HCT116 (cell line): ENCODE results near the gene MFN2. TPM values are rescaled to one million over a fixed set of nuclear protein-coding genes. Genes with fewer than 3 reads are reported as not detected.

Source experiments
- ATAC-seq: fragments of 200-7000 bp; cut with Tn5 transposase; 2 replicates; pipeline ENCODE4 v1.9.1; 2020; ENCODE audit warnings: mild to moderate bottlenecking, moderate library complexity
- BruUV-seq: library from RNA; stranded (reverse); fragments of 400-500 nt; replicated peaks from 2 replicates; lab custom pipeline; 2021; lab: Mats Ljungman, UMichigan
- CTCF ChIA-PET: fragments of 300-600 bp; sonication (Branson Sonifier 250); formaldehyde crosslinking; loops from one replicate; lab custom pipeline; 2021; ENCODE audit warnings: antibody characterized with exemption; lab: Charles Lee
- POLR2A ChIA-PET: fragments of 300-600, 350-600 bp; sonication (Branson Sonifier 250); formaldehyde crosslinking; loops from one replicate; lab custom pipeline; 2021; ENCODE audit warnings: antibody characterized with exemption; lab: Charles Lee
- RAD21 ChIA-PET, 2 experiments: fragments of 300-600 bp; sonication (Branson Sonifier 250); formaldehyde crosslinking; loops; one replicate each; lab custom pipeline; 2023; ENCODE audit warnings: low total read pairs in 2 of 2; ENCODE audit not compliant: uncharacterized antibody in 2 of 2, unreplicated experiment in 2 of 2, low non-redundant PET in 1 of 2; lab: Charles Lee
- DNase-seq: peaks from one replicate; pipeline ENCODE4 v3.0.0-alpha.2; 2010; ENCODE audit warnings: low read depth, low spot score
- H2AFZ ChIP-seq: fragments of 200-600 bp; shearing (Covaris generic), sonication (generic); 2 replicates; pipeline ENCODE4 v1.6.1; 2017; ENCODE audit warnings: low read depth, mixed run types, mixed read lengths, antibody characterized with exemption, low read length; ENCODE audit not compliant: poor library complexity, severe bottlenecking
- H3K27ac ChIP-seq: 2 replicates; pipeline ENCODE4 v1.5.1; 2012; ENCODE audit warnings: low read depth, low read length
- H3K27me3 ChIP-seq: fragments of 200-600 bp; sonication (generic); 2 replicates; pipeline ENCODE4 v1.6.1; 2016; ENCODE audit warnings: mixed run types, low read length, mixed read lengths; ENCODE audit not compliant: insufficient read depth
- H3K36me3 ChIP-seq, 2 experiments: fragments of 200-500 bp in 1 of 2; fragments of 200-600 bp in 1 of 2; sonication (Bioruptor generic) in 1 of 2; sonication (generic) in 1 of 2; 2 replicates each; pipeline versions ENCODE4 v1.5.1 to v1.6.1; 2014 to 2016; ENCODE audit warnings: low read length in 2 of 2, inconsistent platforms in 1 of 2, mixed read lengths in 1 of 2, mixed run types in 1 of 2; ENCODE audit not compliant: insufficient read depth in 2 of 2, control insufficient read depth in 1 of 2
- H3K4me1 ChIP-seq, 2 experiments: fragments of 200-600 bp in 1 of 2; sonication (generic) in 1 of 2; 2 replicates each; pipeline versions ENCODE4 v1.5.1 to v1.6.1; 2012 to 2017; ENCODE audit warnings: low read length in 2 of 2, inconsistent platforms in 1 of 2, mild to moderate bottlenecking in 1 of 2, mixed read lengths in 1 of 2, mixed run types in 1 of 2, moderate library complexity in 1 of 2; ENCODE audit not compliant: insufficient read depth in 2 of 2, control insufficient read depth in 1 of 2
- H3K4me2 ChIP-seq: fragments of 200-600 bp; sonication (generic); 2 replicates; pipeline ENCODE4 v1.6.1; 2017; ENCODE audit warnings: mixed run types, low read length, mixed read lengths
- H3K4me3 ChIP-seq, 2 experiments: fragments of 200-600 bp in 1 of 2; sonication (generic) in 1 of 2; replicated peaks in 1 of 2; 2 replicates each; pipeline ENCODE4 v1.5.1; 2011 to 2016; ENCODE audit warnings: low read length in 2 of 2, control low read depth in 1 of 2, low read depth in 1 of 2, mild to moderate bottlenecking in 1 of 2, mixed read lengths in 1 of 2, mixed run types in 1 of 2
- H3K79me2 ChIP-seq: fragments of 200-600 bp; sonication (generic); 2 replicates; pipeline ENCODE4 v1.6.1; 2017; ENCODE audit warnings: mild to moderate bottlenecking, mixed run types, low read length, moderate library complexity, mixed read lengths; ENCODE audit not compliant: insufficient read depth
- H3K9ac ChIP-seq: fragments of 200-600 bp; sonication (generic); 2 replicates; pipeline ENCODE4 v1.6.1; 2016; ENCODE audit warnings: low read length, mixed read lengths
- H3K9me2 ChIP-seq: fragments of 200-600 bp; sonication (generic), shearing (Covaris generic); 2 replicates; pipeline ENCODE4 v1.6.1; 2017; ENCODE audit warnings: mixed run types, mild to moderate bottlenecking, moderate library complexity; ENCODE audit not compliant: insufficient read depth
- H3K9me3 ChIP-seq, 2 experiments: fragments of 200-500 bp in 1 of 2; fragments of 200-600 bp in 1 of 2; sonication (Bioruptor generic) in 1 of 2; sonication (generic) in 1 of 2; 2 replicates each; pipeline ENCODE4 v1.6.1; 2014 to 2017; ENCODE audit warnings: low read length in 2 of 2, mixed read lengths in 2 of 2, inconsistent platforms in 1 of 2, low read depth in 1 of 2, mild to moderate bottlenecking in 1 of 2, mixed run types in 1 of 2, moderate library complexity in 1 of 2; ENCODE audit not compliant: control insufficient read depth in 1 of 2, insufficient read depth in 1 of 2
- H4K20me1 ChIP-seq: fragments of 200-600 bp; sonication (generic), shearing (Covaris generic); 2 replicates; pipeline ENCODE4 v1.6.1; 2017; ENCODE audit warnings: mixed run types, mild to moderate bottlenecking, moderate library complexity; ENCODE audit not compliant: insufficient read depth
- ATF3 ChIP-seq: IDR thresholded peaks from 2 replicates; pipeline ENCODE4 v1.6.1; 2012
- CBX3 ChIP-seq: IDR thresholded peaks from 2 replicates; pipeline ENCODE4 v1.6.1; 2012; ENCODE audit warnings: low read depth
- CTCF ChIP-seq, 3 experiments: fragments of 200-600 bp in 1 of 3; sonication (generic) in 1 of 3; IDR thresholded peaks in 2 of 3; conservative IDR thresholded peaks in 1 of 3; 2 replicates each; pipeline ENCODE4 v1.5.1; 2012 to 2017; ENCODE audit warnings: low read depth in 2 of 3, low read length in 2 of 3, antibody characterized with exemption in 1 of 3, borderline replicate concordance in 1 of 3, control low read depth in 1 of 3, mild to moderate bottlenecking in 1 of 3, mixed read lengths in 1 of 3, mixed run types in 1 of 3, moderate library complexity in 1 of 3; ENCODE audit not compliant: insufficient read depth in 1 of 3
- EGR1 ChIP-seq: IDR thresholded peaks from 2 replicates; pipeline ENCODE4 v1.6.1; 2012; ENCODE audit warnings: low read depth
- ELF1 ChIP-seq: IDR thresholded peaks from 2 replicates; pipeline ENCODE4 v1.6.1; 2012; ENCODE audit warnings: low read depth, borderline replicate concordance
- EZH2phosphoT487 ChIP-seq: fragments of 200-600 bp; IDR thresholded peaks from 2 replicates; pipeline ENCODE4 v1.6.1; 2018; ENCODE audit warnings: antibody characterized with exemption, borderline replicate concordance
- FOSL1 ChIP-seq: IDR thresholded peaks from 2 replicates; pipeline ENCODE4 v1.6.1; 2012; ENCODE audit warnings: low read depth
- JUND ChIP-seq: IDR thresholded peaks from 2 replicates; pipeline ENCODE4 v1.6.1; 2012
- POLR2A ChIP-seq: IDR thresholded peaks from 2 replicates; pipeline ENCODE4 v1.7.0; 2011; ENCODE audit warnings: borderline replicate concordance; ENCODE audit not compliant: insufficient read depth, insufficient read length; ENCODE audit errors: extremely low read depth
- POLR2AphosphoS5 ChIP-seq: IDR thresholded peaks from 2 replicates; pipeline ENCODE4 v1.6.1; 2011; ENCODE audit warnings: mild to moderate bottlenecking, low read depth, low read length, moderate library complexity
- SP1 ChIP-seq: IDR thresholded peaks from 2 replicates; pipeline ENCODE4 v1.6.1; 2012; ENCODE audit warnings: low read depth
- YY1 ChIP-seq: IDR thresholded peaks from 2 replicates; pipeline ENCODE4 v1.6.1; 2011; ENCODE audit warnings: low read length, low read depth, moderate library complexity, mild to moderate bottlenecking; ENCODE audit not compliant: insufficient replicate concordance; ENCODE audit errors: extremely low read depth
- ZFX ChIP-seq: fragments of 450-650 bp; IDR thresholded peaks from 2 replicates; pipeline ENCODE4 v1.6.1; 2017
- intact Hi-C: fragments of 100-400 bp; cut with micrococcal nuclease; formaldehyde crosslinking; loops from 2 replicates; pipeline ENCODE4 v1.10.0; 2022
- total RNA-seq: library from RNA; stranded (reverse); gene quantifications from one replicate; pipeline ENCODE4 v1.2.1, GENCODE V29; 2021; ENCODE audit not compliant: unreplicated experiment

Gene MFN2
- total RNA-seq, 1 experiment from 2014 or later, result 83.0 TPM

GRCh38 chr1:11979851-11980675, at the start of gene MFN2 (continued):
- TF ChIP-seq FOSL1, result no peak
- TF ChIP-seq JUND, result no peak
- TF ChIP-seq EGR1, result peak; percentile 77
- no peak for TF ChIP-seq EZH2phosphoT487
- peak; percentile 85 for TF ChIP-seq POLR2AphosphoS5
- TF ChIP-seq YY1, result peak; percentile 97
- TF ChIP-seq ELF1, result no peak; the same call in 1 of the 2 replicates
- TF ChIP-seq SP1, result peak; percentile 91

- Histone ChIP-seq H3K9me2 (no peaks in the 10 kb centered on the region), H3K79me2 (peaks cover 19% of the 10 kb centered on the region), H3K27me3 (no peaks in the 10 kb centered on the region), H3K36me3 (no peaks in the 10 kb centered on the region; a peak in 1 of 4 replicates), H3K27ac (peak overlapping the region; percentile 28), H2AFZ (peak overlapping the region; percentile 68), H3K4me2 (peak overlapping the region; percentile 62), H3K9me3 (no peaks in the 10 kb centered on the region), H3K4me3 (no peak overlapping the region), H3K4me1 (peaks cover 36 to 69% of the 10 kb centered on the region in 2 experiments), H4K20me1 (no peaks in the 10 kb centered on the region), H3K9ac (peak overlapping the region; percentile 18; the same call in 1 of the 2 replicates)
- ChIA-PET RAD21 (no interaction called here), CTCF (interaction anchor here (0.6 kb wide), 1 partner anchor 280 kb away, joined by 3 read pairs; no protein-coding TSS in a partner anchor), POLR2A (interaction anchor here (0.7 to 10.4 kb wide), 3 partner anchors 21 to 609 kb away, joined by 3 to 162 read pairs (median 3); no protein-coding TSS in a partner anchor)
- BruUV-seq, result no TSS peak
- intact Hi-C loops, result no loop called here
- ATAC-seq, result no peak
- TF ChIP-seq POLR2A (no peak), CTCF (IDR thresholded peaks at IDR 0.05 in 2 of 3, conservative IDR thresholded peaks at IDR 0.05 in 1 of 3; ENCODE audit: borderline replicate concordance in 1 of 3, insufficient read depth in 1 of 3, low read depth in 2 of 3, low read length in 2 of 3) (no peak), ATF3 (no peak), ZFX (no peak), YY1 (no peak), EGR1 (no peak), CBX3 (no peak), EZH2phosphoT487 (no peak)
- no peak for DNase-seq
These were observed 49.4 kb upstream of the MFN2 start for GRCh38 chr1:11930571-11931445.
